HG03108 (cell line): ENCODE results near the gene MAP3K7.
"Not testable (repeated sequence)": the region's sequence is repeated elsewhere in the genome, so short reads cannot be mapped to it uniquely, and the experiment has no call there.

Source experiments
- ATAC-seq: cut with Tn5 transposase; IDR thresholded peaks from one replicate; pipeline ENCODE4 v1.9.1; 2021; ENCODE audit warnings: moderate library complexity; ENCODE audit not compliant: unreplicated experiment

MAP3K7 gene

DNA sequence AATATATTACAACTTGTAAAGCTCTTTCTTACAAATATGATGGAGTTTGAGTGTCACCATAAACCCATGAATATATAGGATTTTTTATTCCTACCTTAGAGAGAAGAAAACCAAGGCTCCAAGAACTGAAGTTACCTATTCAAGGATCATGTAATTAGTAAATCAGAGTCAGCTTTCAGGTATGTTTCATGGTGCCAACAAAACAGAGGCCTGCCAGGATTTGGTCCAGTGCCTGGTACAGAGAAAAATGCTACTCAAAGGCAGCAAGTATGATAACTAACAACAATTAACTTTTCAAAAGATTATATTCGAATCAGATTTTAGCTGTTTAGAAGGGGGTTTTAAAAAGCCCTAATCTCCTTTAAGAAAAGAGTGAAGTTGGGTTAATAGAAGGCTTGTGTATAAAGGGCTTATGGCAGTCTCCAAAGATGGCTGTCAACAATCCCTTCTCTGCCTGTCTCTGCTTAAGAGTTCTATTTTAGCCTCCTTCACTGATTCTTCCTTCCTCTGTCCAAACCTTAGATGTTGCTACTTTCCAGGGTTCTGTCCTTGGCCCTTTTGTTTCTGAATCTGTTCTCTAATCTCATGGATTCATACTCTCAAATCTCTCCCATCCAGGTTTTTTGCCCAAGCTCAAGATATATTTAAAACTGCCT lies 7.8 kb downstream of the MAP3K7 start:
- no peak for ATAC-seq

DNA sequence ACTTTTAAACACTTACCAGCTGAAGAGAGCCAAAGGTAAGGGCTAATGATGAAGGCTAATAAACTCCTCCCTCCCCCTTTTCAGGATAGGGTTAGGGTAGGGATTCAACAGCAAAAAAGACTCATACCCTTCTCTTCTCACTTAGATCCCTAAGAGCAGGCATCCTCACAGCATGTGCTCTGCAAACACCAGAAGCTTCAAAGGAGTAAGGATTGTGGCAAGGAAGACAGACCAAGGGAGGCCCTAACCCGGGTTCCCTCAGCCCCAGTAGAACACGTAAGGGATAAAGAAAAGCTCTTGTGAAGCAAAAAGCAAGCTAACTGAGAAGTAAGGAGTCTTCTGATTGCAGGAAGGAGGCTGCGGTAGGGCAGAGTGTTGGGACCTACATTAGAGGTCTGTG lies 11.6 kb downstream of the MAP3K7 start:
- ATAC-seq: no peak

DNA sequence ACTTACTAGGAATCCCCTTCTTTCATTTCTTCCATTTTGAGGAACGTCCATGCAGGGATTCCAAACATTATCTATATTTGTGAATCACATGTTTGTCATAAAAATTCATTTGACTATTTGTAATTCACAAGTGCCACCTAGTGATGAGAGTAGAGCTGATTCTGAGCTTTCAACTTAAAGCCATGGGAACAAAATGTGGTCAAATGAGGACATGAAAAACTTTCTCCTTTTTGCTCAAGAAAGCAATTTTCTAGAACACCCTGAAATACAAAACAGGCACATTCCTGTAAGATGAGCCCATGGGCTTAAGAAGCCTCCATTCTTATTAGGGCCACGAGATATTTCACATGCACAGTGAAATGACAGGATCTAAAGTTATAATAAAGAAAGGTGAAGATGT lies 12.3 kb downstream of the MAP3K7 start:
- ATAC-seq: no peak

DNA sequence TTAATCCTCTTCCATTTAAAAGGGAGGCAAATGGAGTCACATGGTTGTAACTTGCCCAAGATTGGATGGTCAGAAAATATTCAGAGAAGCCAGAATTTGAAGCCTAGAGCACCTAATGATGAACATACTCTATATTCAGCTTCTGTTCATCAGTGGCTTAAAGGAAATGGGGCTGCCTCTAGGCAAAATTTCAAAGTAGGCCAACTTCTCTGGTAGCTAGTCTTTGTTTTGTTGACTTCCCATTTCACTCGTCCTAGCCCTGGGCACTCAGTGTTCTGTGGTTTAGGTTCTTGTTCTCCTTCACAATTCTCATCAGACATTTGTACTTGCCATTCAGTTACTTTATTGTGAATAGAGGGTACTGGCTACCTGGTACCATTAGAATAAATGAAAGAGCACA lies 13.2 kb downstream of the MAP3K7 start:
- no peak for ATAC-seq

DNA sequence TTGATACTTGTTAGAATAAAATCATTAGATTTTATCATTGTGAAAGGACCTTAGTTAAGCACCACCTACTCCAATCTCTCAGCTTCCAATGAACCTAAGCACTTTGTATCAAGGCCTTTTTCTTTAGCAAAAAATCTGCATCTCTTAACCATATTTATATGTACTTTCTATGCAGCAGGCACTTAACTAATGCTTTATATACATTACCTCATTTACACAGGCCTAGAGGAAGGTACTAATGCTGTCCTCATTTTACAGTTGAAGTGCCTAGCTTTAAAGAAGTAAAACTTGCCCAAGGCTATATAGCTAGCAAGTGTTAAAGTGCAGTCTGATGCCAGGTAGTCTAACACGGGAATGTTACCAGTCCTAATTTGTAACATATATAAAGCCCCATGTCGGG lies 14.0 kb downstream of the MAP3K7 start:
- ATAC-seq: no peak

DNA sequence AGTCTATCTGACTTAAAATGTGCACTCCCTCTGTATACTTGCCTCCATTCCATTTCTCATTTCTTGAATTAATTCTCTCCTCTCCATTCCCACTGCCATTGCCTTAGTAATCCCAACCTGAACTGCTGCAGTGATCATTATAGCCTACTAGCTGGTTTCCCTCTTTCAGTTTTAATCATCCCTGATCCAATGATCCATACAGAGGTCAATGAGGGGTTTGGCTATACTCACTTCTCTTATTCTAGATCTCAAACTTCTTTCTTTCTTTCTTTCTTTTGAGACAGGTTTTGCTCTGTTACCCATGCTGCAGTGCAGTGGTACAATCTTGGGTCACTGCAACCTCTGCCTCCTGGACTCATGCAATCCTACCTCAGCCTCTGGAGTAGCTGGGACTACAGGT lies 17.6 kb downstream of the MAP3K7 start:
- ATAC-seq: no peak

DNA sequence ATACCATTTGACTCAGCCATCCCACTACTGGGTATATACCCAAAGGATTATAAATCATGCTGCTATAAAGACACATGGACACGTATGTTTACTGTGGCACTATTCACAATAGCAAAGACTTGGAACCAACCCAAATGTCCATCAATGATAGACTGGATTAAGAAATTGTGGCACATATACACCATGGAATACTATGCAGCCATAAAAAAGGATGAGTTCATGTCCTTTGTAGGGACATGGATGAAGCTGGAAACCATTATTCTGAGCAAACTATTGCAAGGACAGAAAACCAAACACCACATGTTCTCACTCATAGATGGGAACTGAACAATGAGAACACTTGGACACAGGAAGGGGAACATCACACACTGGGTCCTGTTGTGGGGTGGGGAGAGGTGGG lies 19.2 kb downstream of the MAP3K7 start:
- not testable (repeated sequence) for ATAC-seq

DNA sequence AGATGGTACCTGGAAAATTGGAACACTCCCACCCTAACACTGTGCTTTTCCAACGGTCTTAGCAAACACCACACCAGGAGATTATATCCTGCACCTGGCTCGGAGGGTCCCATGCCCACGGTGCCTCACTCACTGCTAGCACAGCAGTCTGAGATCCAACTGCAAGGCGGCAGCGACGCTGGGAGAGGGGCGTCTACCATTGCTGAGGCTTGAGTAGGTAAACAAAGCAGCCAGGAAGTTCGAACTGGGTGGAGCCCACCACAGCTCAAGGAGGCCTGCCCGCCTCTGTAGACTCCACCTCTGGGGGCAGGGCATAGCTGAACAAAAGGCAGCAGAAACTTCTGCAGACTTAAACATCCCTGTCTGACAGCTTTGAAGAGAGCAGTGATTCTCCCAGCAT lies 24.5 kb downstream of the MAP3K7 start:
- not testable (repeated sequence) for ATAC-seq

DNA sequence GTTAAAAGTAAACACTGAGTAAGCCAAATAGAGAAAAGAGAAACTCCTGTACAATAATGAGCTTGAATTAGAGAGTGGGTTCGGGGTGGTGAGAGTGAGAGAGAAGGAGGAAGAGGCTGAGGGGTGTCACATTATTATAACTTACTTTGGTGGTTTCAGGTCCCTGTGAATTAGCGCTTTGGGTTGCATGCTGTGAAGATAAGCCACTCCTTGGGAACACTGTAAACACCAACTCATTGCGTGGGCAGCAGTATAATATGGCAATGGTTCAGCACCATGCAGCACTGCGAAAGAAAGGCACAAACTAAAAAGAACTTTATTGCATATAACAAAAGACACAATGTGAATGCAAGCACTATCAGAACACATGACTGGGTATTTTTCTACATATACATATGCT lies 26.9 kb downstream of the MAP3K7 start:
- ATAC-seq: no peak

DNA sequence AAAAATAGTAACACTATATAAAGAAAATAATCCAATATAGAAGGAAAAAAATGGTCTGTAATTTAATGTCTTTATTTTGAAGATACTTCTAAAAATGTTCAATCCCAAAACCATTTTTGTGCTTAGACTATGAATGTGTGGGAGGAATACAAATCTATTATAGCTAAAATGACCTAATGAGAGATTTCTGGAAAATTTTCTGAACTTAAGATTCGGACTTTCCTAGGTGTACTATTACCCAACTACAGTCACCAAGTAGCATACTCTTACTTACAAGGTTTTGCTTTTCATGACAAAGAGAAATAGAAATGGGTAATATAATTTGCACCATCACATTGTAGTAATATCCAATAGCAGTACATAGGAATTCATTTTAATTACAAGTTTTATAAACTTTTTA lies 29.9 kb downstream of the MAP3K7 start:
- ATAC-seq: no peak

DNA sequence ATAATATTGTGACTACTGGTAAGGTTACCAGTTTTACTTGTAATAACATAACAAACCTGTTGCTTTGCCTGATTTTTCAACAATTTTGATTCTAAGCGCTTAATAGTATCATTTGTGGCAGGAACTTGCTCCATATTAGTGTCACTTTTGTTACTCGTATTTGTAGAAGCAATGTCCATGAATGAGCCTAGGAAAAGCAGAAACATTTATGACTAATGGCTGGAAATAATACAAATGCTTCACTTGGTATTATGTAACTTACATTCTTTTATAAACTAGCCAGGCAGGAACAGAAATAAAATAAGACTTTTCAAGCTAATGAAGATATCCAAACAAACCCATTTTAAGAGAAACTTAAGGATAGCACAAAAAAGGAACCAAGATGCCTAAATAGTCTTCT lies 38.9 kb downstream of the MAP3K7 start:
- no peak for ATAC-seq

DNA sequence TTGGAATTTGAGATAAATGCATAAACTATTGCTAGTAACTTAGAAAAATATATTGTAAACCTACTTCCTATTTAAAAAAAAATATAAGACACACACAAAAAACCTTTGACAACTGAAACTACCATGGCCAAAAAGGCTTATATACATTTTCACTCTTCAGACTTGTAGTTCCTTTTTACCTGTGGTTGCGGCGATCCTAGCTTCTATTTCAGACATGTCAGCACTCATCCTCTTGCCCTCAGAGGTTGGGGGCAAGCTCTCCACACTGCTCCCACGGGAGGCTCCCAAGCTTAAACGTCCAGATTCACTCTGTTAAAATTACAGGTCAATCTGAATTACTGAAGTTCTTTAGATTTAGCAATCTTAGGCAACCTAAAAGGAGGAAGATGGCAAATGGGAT lies 39.8 kb downstream of the MAP3K7 start:
- no peak for ATAC-seq

DNA sequence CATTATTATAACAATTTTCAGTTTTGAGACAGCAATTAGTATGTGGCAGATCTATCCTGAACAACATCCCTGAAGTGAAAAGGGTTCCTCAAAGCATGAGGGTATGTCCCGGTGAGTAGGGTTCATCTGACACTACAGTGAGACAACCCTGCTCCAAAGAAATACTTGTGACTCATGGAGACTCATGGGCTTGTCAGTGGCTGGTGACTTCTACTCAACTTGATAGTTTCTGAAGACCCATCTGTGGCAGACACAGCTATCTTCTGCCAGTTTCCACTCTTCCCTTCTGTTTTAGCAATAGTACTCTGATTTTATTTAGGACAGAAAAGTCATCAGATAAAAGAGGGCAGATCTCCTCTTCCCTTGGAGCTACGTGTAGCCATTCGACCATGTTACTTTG lies 41.4 kb downstream of the MAP3K7 start:
- ATAC-seq: no peak

DNA sequence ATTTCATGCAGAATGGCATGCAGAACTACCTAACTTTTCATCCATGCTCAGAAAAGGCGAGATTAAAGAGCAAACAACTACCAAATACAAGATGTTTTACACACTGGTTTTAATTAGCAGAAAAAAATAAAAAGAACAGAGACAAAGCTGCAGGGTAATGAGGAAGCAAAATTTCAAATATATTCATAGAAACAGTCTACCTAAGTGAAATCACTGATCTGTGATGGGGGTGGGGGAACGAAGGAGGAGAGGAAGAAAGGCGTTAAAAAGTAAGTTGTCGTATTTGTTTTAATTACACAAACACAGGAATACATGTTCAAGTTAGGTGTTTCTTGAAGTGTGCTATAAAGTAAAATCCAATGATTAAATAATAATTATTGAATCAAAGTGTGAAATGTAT lies 42.1 kb downstream of the MAP3K7 start:
- ATAC-seq: no peak

DNA sequence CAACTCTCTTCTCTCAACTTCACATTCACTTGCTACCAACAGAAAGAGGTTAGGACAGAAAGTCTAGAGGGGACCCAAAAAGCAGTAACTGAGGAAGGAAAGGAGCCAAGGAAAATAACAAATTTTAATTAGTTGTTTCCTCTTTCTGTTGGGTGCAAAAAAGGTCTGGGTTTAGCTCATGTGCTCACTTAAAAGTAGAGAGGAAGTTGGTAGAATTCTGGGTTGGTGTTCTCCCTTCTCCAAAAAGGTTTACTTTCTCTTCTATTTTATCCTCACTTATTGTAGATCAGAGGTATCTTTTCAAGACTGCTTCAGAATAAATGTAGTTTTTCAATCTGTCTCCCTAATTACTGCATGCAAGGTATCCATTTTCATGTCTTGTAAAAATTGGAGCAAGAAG lies 42.8 kb downstream of the MAP3K7 start:
- no peak for ATAC-seq

DNA sequence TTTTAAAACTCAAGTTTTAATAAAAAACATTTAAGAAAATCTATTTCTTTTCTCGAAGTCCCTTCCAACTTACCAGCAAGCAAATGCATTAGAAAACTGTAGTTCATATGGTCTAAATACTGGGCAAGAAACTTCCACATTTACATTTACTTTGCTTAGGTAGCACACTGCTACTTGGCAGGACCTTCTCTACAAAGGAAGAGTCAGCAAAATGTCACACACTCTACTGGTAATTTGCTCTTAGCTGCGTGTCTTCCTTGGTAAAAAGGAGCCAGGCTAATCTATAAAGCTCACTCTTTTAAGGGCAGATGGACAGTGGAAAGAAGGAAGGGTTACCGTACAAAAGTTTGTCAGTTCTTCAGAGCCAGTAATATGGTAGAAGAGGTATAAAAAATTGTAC lies 45.7 kb downstream of the MAP3K7 start:
- no peak for ATAC-seq

DNA sequence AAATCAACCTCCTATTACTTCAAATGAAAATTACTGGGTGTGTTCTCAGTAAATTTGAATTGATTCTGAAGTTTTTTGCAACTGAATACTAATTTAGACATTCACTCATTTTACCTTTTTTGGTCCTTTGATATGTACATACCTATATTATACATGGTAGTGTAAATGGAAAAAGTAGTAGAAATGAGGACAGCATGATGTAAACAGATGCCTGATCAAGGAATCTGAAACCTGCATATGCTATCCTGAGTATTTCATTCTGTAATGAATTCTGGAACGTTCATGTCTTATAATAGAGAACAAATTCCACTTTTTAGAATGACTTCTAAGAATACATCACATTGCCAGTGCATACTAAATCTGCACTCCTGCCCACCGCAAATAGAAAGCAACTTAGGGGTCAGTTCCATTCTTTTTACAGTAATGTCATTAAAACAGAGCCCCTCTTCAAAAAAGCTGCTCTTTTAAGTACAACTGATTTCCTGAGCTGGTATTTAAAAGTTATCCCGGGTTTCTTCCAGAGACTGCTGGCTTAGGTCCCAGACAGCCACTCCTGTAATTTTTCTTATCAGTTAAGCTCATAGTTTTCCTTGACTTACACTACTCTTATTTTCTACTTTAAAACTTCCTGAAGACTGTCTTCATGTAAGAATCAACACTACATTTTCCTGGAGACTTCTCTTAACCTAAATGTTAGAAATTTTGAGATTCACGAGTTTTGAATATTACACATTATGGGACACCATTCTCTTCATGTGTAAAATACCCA lies 48.4 kb downstream of the MAP3K7 start:
- ATAC-seq: no peak

DNA sequence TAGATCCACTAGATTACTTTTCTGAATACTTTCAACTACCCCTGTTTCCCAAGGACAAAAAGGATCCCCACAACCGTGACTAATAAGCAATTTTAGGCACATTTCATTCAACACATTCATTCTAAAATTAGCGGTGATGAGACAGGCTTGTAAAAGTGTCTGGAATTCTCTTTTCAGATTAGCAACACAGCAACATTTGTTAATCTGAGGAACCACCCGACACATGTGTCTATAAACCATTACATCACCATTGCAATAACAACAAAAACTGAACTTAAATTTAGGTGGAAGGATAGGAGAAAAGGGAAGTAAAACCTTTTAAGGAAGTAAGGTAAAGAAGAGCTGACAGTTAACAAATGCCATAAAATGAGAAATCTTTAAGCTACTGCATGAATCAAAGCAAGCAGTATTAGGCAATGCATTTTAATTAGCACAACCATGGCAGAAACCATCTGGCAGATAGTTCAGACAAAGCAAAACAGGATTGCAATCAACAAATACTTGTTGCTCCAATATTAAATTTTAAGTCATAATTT lies 49.1 kb downstream of the MAP3K7 start:
- no peak for ATAC-seq

DNA sequence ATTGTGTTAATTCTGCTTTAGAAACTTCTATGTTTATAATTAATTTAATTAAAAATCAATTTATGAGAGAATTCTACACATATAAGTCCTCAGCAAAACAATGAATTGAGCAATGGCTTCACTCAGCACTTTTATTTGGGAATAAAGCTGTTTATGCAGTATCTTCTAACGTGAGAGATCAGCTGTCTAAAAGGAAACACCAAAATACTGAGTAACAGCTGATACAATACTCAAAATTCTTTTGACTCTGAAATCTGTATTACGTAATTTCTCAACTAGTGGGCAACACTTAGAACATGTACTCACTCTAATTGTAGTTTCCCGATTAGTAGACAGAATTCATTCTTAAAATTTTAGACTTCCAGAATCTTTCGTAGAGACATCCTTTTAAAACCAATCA lies 49.8 kb downstream of the MAP3K7 start:
- ATAC-seq: no peak

DNA sequence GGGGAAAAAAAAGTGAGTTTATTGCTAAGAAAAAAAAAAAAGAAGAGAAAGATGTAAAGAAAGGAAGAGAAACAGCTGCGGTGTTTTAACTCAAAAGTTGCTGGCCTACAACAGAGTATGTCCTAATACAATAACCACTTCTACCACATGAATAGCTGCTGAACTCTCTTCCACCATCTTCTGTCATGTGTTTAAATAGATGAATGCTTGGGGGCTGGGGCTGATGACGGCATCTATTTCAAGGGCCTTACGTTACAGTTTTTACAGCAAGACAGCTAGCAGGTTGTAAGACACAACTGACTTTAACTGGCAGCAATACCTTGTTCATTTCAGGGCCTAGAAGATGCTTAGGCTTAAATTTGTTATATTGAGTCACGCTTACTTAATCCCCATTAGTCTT lies 50.4 kb downstream of the MAP3K7 start:
- ATAC-seq: no peak

DNA sequence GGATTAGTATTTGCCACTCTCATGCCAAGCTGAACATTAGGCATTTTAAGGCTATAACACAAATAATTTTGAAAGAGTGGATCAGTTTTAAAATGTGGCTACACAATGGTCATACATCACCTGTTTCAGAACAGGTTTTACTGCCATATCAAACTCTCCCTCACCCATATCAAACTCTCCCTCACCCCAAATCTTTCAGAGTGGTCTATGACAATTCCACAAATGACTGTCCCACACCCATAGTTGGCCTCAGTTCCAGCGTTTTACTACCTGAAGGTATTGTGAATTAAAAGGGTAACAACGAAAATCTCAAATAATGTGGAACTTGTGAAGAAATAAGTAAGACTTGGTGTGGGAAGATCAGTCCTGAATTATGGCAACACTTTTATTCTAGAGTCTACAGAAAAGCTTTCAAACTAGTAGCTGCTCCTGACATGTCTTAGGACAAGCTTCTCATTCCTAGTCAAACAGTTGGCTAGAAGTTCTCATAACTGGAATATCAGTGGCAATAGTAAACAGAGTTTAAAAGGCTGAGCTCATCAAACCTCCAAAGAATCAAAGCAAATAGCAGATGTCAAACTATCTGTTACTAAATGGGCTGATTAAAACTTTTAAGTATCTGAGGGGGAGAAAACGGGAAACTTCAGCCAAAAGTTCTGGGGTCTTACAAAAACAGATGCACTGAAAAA lies 52.4 kb downstream of the MAP3K7 start:
- ATAC-seq: no peak
